Colon (tissue), 2 donors: Measurements from ENCODE around the gene TMEM208.

Source experiments
- FAIRE-seq: peaks from 2 replicates; lab custom pipeline; 2012; peaks lifted over from hg19 to GRCh38; lab: Jason Lieb, UNC
- donor health status: control.
- donor health status: control.

The TMEM208 gene

GRCh38 chr16:67226804-67227566, at the start of gene TMEM208:
Gene TMEM208 (plus strand): TSS chr16:67227130. CDS start chr16:67227219, 89 bp downstream.
- FAIRE-seq: no peak

DNA sequence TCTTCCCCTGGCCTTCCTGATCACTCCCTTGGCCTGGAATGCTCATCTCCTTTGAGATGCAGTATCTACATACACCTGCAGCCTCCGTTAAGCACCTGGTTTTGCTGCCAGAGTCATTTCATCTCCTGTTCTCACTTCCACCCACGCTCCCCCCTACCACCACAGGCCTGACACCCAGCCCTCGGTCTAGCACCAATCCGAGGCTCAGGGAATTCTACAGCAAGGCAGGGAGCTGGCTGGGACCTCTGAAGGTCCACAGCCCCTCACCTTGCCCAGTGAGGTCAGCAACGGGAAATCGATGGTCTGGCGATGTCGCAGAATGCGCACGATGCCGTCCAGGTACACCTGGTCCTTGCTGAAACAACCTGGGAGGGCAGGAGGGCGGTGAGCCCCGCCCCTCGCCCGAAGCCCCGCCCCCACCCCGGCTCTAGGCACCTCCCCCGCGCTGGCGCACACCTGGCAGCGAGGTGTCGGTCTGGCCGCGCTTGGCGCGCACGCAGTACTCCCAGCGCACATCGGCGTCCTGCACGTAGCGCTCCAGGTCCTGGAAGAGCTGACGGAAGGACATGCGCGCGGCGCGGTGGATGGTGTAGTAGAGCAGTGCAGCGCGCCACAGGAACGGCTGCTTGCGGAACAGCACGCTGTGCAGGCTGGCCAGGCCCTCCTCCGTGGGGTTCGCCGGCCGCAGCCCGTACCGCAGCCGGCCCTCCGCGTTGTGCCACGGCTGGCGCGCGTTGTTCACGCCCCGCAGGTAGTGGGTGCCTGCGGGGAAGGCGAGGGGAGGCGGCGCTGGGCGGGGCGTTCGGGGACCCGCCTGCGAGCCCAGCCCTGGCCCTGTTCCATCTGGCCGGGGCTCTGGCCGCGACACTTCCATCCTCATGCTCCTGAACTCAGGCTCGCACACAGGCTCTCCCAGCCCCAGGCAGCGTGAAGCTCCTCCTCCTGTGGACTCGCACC, 48.9 kb upstream of the TMEM208 start:
- no peak for FAIRE-seq

DNA sequence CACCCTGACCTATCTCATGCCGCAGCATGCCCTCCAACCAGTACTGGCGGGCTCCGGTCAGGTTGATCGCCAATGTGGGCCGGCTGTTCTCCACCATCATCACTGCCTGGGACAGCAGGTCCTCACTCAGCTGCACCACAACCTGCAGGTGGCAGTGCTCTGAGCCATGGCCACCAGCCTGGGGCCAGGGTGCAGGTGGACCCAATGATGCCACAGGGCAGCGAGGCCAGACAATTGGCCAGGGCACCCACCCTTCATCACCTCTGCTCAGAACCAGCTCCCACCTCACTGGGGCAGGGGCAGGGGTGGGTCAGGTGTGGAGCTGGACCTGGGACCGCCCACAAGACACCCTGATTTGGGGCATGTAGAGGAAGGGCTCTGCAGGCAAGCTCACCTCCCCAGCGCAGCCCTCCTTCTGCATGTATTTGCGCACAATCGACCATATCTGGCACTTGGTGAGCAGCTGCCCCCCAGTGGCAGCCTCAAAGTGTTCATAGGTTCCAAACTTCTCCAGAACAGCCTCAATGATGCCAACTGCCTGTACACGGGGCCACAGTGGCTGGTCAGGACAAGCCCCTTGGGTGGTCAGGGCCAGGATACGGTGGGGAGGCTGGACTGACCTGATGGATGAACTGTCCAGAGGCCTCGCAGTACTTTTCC, 47.4 kb upstream of the TMEM208 start:
- no peak for FAIRE-seq

GRCh38 chr16:67180166-67180565, 46.8 kb upstream of the TMEM208 start:
- no peak for FAIRE-seq

- no peak for FAIRE-seq
Observed at GRCh38 chr16:67181346-67181745, 45.6 kb upstream of the TMEM208 start.

DNA sequence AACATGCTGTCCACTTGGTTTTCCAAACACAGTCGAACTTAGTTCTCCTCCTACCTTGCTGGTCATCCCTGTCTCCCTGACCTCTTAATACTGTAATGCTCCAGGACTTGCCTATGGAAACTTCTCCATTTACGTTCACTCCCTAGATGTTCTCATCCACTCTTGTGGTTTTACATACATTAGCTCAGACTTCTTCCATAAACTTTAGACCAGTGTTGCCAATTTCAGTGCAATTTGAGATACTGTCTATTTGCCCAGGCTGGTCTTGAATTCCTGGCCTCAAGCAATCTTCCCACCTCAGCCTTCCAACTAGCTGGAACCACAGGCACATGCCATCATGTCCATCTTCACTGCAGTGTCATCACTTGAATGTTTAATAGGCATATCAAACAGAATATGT, 44.6 kb upstream of the TMEM208 start:
- no peak for FAIRE-seq

DNA sequence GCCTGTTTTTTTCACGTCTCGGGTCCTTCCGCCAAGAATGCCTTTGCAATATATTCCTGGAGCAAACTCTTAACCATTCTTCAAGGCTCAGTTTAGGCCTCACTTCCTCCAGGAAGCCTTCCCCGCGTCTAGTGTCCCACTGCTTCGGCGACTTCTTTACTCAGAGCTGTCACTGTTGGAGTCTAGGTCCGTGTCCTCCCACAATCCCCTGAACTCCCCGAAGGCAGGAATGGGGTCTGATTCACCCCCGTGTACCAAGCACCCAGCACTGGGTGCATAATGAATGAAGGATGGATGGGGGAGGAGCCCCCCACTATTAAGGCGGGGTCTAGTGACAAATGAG, 43.7 kb upstream of the TMEM208 start:
- FAIRE-seq: peak; percentile 45

- no peak for FAIRE-seq
Observed at GRCh38 chr16:67183627-67184452, 43.1 kb upstream of the TMEM208 start, which contains the start of gene MATCAP1. Gene MATCAP1 (minus strand): TSS chr16:67183963. CDS start chr16:67180610, 3,353 bp downstream.

GRCh38 chr16:67184453-67184994, 42.4 kb upstream of the TMEM208 start:
- FAIRE-seq: no peak

DNA sequence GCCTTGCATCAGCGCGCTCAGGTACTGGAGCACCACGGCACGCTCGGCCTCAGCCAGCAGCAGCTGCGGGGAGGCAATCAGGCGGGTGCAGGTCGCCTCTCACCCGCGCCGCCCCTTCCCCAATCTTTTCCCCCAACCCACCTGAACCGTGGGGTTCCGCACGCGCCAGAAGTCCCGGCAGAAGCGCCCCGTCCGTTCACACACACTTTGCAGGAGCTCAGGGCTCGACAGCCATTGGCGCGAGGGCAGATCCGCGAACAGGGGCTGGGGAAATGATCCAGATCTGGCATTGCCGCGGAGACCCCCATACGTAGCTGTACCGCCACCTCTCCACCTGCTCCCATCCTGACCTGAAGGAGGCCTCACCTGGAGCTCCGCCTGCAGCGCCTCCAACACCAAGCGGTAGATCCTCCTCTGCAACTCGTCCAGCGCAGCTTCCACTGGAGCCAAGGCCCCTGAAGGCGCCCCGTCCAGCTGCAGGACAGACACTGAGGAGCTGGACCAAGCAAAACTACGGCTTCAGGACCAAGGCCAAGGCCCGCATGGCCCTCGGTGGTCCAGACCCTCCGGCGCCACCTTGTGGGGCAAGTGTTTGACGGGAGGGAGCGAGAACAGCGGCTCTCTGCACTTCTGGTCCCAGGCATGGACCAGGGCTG, 41.8 kb upstream of the TMEM208 start:
- no peak for FAIRE-seq

DNA sequence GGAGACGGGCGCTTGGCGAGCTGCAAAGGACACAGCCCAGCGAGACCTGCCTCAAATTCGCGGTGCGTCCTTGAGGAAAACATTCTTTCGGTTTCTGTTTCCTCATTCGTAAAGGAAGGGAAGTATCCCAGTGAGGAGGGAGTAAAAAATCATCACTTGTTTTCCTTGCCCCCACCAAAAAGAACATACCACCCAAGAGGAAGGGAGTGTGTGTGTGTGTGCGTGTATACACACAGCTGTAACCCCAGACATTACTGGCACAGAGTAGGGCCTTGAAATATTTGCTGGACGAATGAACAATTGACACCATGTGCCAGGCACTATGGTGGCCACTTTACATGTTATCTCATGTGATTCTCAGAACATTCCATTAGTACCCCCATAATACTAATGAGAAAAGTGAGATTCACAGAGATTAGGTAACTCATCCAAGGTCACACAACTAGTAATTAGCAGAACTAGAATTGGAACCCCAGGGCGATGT, 41.2 kb upstream of the TMEM208 start:
- FAIRE-seq: no peak

- FAIRE-seq: no peak
Observed at GRCh38 chr16:67186550-67186950, 40.4 kb upstream of the TMEM208 start.

DNA sequence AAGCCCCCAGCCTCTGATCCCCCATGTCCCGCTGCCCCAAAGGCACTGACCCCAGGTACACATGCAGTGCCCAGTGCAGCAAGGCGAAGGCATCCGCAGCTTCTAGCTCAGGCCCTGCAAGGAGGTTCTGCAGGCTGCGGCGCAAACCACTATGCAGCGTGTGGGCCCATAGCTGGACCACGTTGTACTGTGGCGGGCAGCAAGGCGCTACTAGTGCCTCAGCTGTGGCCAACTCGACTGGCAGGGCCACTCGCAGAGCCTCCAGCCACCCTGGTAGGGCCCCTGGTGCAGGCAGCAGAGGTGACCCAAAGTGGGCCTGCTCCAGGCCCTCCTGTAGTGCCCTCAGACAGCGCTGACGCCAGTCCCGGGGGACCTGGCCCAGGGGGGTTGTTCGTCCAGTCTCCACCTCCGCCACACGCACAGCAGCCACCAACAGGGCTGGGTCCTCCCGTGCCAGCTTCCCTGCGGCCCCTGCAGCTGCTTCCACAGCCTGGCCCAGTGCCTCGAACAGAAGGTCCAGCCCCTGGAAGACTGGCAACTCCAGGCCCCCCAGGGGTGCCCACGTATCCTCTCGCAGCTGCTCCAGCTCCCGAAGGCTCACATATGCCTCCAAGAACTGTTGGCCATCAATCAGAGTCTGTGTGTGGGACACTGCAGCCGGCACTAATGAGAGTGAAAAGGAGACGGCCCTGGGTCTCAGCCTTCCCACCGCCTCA, 39.6 kb upstream of the TMEM208 start:
- no peak for FAIRE-seq

DNA sequence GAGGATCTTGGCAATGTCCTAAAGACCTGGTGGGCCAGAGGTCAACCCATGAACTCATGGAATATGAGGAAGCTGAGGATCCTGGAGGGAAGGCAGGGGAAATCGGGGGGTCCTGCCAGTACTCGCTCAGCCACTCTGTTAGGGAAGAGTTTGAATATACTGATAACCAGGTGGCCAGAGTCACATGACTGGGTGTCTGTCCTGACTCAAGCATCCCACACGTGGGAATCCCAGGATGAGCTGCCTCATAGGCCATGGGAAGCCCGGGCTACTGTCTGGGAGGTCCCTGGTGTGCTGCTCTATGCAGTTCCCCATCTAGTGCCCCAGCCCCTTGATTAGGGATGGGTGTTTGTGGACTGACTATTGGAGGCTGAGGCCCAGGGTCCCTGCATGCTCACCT, 38.6 kb upstream of the TMEM208 start:
- no peak for FAIRE-seq

DNA sequence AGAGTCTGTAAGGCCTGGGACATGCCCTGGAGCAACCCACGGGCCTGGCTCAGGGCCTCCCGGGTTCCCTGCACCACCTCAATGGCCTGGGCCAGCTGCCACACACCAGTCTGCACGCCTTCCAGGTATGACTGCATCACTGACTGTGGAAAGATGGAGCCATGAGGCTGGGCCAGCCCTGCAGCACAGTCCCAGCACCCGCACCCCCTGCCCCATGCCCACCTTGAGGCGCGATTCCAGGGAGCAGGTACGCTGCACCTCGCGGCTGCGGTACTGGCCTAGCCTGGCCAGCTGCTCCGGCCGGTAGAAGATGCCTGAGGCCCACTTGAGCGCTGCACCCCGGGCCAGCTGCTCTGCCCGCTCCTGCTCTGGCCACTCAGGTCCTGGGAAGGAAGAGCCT, 38.1 kb upstream of the TMEM208 start:
- FAIRE-seq: no peak

GRCh38 chr16:67190041-67190440, 36.9 kb upstream of the TMEM208 start, which contains the start of gene EXOC3L1:
Gene EXOC3L1 (minus strand): TSS chr16:67190136. CDS start chr16:67189676, 460 bp downstream.
- no peak for FAIRE-seq

DNA sequence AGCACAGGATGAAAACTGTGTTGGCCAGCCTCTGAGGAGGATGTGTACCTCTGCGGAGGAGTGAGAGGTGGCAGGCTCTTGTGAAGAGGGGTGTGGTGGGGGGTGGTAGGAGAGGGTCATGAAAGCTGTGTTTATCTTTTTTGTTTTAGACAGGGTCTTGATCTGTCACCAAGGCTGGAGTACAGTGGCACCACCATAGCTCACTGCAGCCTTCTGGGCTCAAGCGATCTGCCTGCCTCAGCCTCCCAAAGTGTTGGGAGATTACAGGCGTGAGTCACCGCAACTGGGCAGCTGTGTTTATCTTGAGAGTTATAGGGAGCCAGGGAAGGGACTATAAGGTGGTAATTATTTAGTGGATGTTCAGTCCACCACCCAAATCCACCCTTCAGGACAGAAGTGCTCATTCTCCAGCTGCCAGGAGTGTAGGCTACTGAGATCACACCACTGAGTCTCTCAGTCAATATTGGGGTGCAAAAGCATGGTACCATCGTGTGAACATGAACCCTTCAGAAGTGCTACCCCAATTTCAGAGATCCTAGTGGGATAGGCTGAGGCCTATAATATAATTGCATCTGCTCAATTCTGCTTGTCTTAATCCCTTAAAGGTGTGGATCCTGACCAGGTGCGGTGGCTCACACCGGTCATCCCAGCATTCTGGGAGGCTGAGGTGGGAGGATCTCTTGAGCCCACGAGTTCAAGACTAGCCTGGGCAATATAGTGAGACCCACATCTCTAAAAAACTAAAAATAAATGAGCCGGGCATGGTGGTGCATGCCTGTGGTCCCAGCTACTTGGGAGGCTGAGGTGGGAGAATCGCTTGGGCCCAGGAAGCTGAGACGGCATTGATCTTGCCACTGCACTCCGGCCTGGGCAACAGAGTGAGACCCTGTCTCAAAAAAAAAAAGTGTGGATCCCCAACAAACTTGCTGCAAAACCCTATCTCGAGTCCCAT, 36.2 kb upstream of the TMEM208 start:
- FAIRE-seq: no peak

- no peak for FAIRE-seq
Observed at GRCh38 chr16:67191411-67191994, 35.4 kb upstream of the TMEM208 start.
